HepG2 (cell line): ENCODE data around the gene CHL1. TPM values are rescaled to one million over a fixed set of nuclear protein-coding genes. Genes with fewer than 3 reads are reported as not detected.

Experiments used
- ATAC-seq: fragments of 200-7000 bp; cut with Tn5 transposase; 3 replicates; pipeline ENCODE4 v1.9.1; 2020; ENCODE audit warnings: mild to moderate bottlenecking, moderate library complexity
- BruUV-seq: library from RNA; stranded (reverse); fragments of 400-500 nt; replicated peaks from 2 replicates; lab custom pipeline; 2021; lab: Mats Ljungman, UMichigan
- CTCF ChIA-PET: fragments of 300-600 bp; formaldehyde crosslinking; extraction: SDS; loops from one replicate; lab custom pipeline; 2021; ENCODE audit warnings: low total read pairs, inconsistent platforms, low intra/inter-chr PET ratio; lab: Yijun Ruan, JAX
- POLR2A ChIA-PET: fragments of 350-600 bp; sonication (Branson Sonifier 250); formaldehyde crosslinking; loops from one replicate; lab custom pipeline; 2020; ENCODE audit warnings: antibody characterized with exemption, inconsistent platforms; lab: Yijun Ruan, JAX
- DNase-seq: peaks from one replicate; pipeline ENCODE4 v3.0.0-alpha.2; 2015; ENCODE audit warnings: low spot score
- FAIRE-seq: peaks from 3 replicates; lab custom pipeline; 2011; peaks lifted over from hg19 to GRCh38; lab: Jason Lieb, UNC
- H2AFZ ChIP-seq: one replicate; pipeline ENCODE4 v1.6.1; 2011; ENCODE audit warnings: low read length, inconsistent platforms
- H3K27ac ChIP-seq: fragments of 300-600 bp; 3 replicates; pipeline ENCODE4 v1.8.0; 2011; ENCODE audit warnings: mixed run types, mild to moderate bottlenecking, mixed read lengths, low read length, inconsistent platforms; ENCODE audit not compliant: insufficient read depth; ENCODE audit errors: extremely low read length
- H3K27me3 ChIP-seq, 2 experiments: fragments of 200-600 bp in 1 of 2; 2 replicates in 1 of 2; 3 replicates in 1 of 2; pipeline versions ENCODE4 v1.6.0 to v1.8.0; 2011; ENCODE audit warnings: low read length in 2 of 2, mild to moderate bottlenecking in 2 of 2, moderate library complexity in 2 of 2, inconsistent platforms in 1 of 2; ENCODE audit not compliant: insufficient read depth in 2 of 2, control insufficient read depth in 1 of 2
- H3K36me3 ChIP-seq, 2 experiments: fragments of 200-600 bp in 1 of 2; replicated peaks in 1 of 2; 2 replicates in 1 of 2; 3 replicates in 1 of 2; pipeline versions ENCODE4 v1.5.1 to v1.8.0; 2011; ENCODE audit warnings: low read length in 2 of 2, inconsistent platforms in 1 of 2; ENCODE audit not compliant: insufficient read depth in 2 of 2, control insufficient read depth in 1 of 2
- H3K4me1 ChIP-seq: 2 replicates; pipeline ENCODE4 v1.5.1; 2012; ENCODE audit warnings: low read length, inconsistent platforms; ENCODE audit not compliant: insufficient read depth
- H3K4me2 ChIP-seq: 2 replicates; pipeline ENCODE4 v1.6.0; 2011; ENCODE audit warnings: low read depth, low read length, inconsistent platforms
- H3K4me3 ChIP-seq, 3 experiments: fragments of 200-600 bp in 1 of 3; sonication (generic), shearing (Covaris generic) in 1 of 3; replicated peaks in 1 of 3; 2 replicates each; pipeline ENCODE4 v1.5.1; 2011 to 2016; ENCODE audit warnings: low read length in 3 of 3, inconsistent platforms in 2 of 3, low read depth in 2 of 3, mild to moderate bottlenecking in 2 of 3, control low read depth in 1 of 3, mixed read lengths in 1 of 3; ENCODE audit not compliant: insufficient read depth in 1 of 3
- H3K79me2 ChIP-seq: one replicate; pipeline ENCODE4 v1.6.1; 2011; ENCODE audit warnings: low read length, inconsistent platforms; ENCODE audit not compliant: insufficient read depth
- H3K9ac ChIP-seq: 2 replicates; pipeline ENCODE4 v1.6.0; 2011; ENCODE audit warnings: mild to moderate bottlenecking, low read depth, low read length, inconsistent platforms; ENCODE audit not compliant: insufficient read depth
- H3K9me3 ChIP-seq: 2 replicates; pipeline ENCODE4 v1.5.1; 2012; ENCODE audit warnings: mild to moderate bottlenecking, low read length
- H4K20me1 ChIP-seq: 2 replicates; pipeline ENCODE4 v1.6.0; 2011; ENCODE audit warnings: inconsistent platforms, mild to moderate bottlenecking, low read length, moderate library complexity; ENCODE audit not compliant: insufficient read depth
- CBX1 ChIP-seq: IDR thresholded peaks from one replicate; pipeline ENCODE4 v1.6.1; 2016; ENCODE audit warnings: antibody characterized with exemption, low read depth
- GLMP ChIP-seq: sonication (generic); formaldehyde crosslinking; IDR thresholded peaks from 2 replicates; pipeline ENCODE4 v1.9.0; 2021; ENCODE audit warnings: missing genetic modification reagents, mild to moderate bottlenecking, borderline replicate concordance
- RAD51 ChIP-seq: fragments of 450-650 bp; IDR thresholded peaks from 2 replicates; pipeline ENCODE4 v1.6.1; 2016; ENCODE audit warnings: borderline replicate concordance
- RCOR2 ChIP-seq: IDR thresholded peaks from 2 replicates; pipeline ENCODE4 v1.6.1; 2016; ENCODE audit warnings: missing biosample characterization, missing genetic modification reagents
- SMAD3 ChIP-seq: sonication (generic); formaldehyde crosslinking; IDR thresholded peaks from 2 replicates; pipeline ENCODE4 v1.4.0; 2020; ENCODE audit warnings: missing genetic modification reagents
- SMYD3 ChIP-seq: sonication (generic); formaldehyde crosslinking; IDR thresholded peaks from 2 replicates; pipeline ENCODE4 v1.8.1; 2023; ENCODE audit warnings: mild to moderate bottlenecking, missing genetic modification reagents
- SP1 ChIP-seq, 2 experiments: fragments of 450-650 bp in 1 of 2; sonication (generic) in 1 of 2; formaldehyde crosslinking in 1 of 2; IDR thresholded peaks; 2 replicates each; pipeline versions ENCODE4 v1.4.0 to v1.6.1; 2016 to 2020; ENCODE audit warnings: missing genetic modification reagents in 1 of 2
- ZNF556 ChIP-seq: sonication (generic); formaldehyde crosslinking; IDR thresholded peaks from 2 replicates; pipeline ENCODE4 v1.4.0; 2020; ENCODE audit warnings: mild to moderate bottlenecking, missing genetic modification reagents, borderline replicate concordance
- ZNF597 ChIP-seq: sonication (generic); formaldehyde crosslinking; IDR thresholded peaks from 2 replicates; pipeline ENCODE4 v1.5.0; 2020; ENCODE audit warnings: missing genetic modification reagents
- ZNF646 ChIP-seq: sonication (generic); formaldehyde crosslinking; IDR thresholded peaks from 2 replicates; pipeline ENCODE4 v1.9.0; 2021; ENCODE audit warnings: mild to moderate bottlenecking, missing genetic modification reagents
- ZNF891 ChIP-seq: sonication (generic); formaldehyde crosslinking; IDR thresholded peaks from 2 replicates; pipeline ENCODE4 v1.5.0; 2020; ENCODE audit warnings: mild to moderate bottlenecking, missing genetic modification reagents
- ZSCAN21 ChIP-seq: sonication (generic); formaldehyde crosslinking; IDR thresholded peaks from 2 replicates; pipeline ENCODE4 v1.8.0; 2022; ENCODE audit warnings: mild to moderate bottlenecking, missing genetic modification reagents, moderate library complexity, borderline replicate concordance
- WGBS: methylation state at CpG from one replicate; pipeline ENCODE4 v1.1.6; 2017; ENCODE audit warnings: low lambda C conversion rate; 5-methylcytosine and 5-hydroxymethylcytosine counted together
- in situ Hi-C: cut with HindIII; loops from 2 replicates; pipeline ENCODE4 v1.10.0; 2017; ENCODE audit warnings: low pct_unique_long_range_greater_than_20kb; ENCODE audit not compliant: extremely low pct_ligation_motif_present
- intact Hi-C: fragments of 100-400 bp; cut with micrococcal nuclease; formaldehyde crosslinking; loops from one replicate; pipeline ENCODE4 v1.10.0; 2022; ENCODE audit not compliant: unreplicated experiment
- polyA plus RNA-seq, 8 experiments: library from polyadenylated mRNA; depleted of rRNA in 3 of 8; stranded (reverse) in 7 of 8; unstranded in 1 of 8; fragments of >200 nt; fragmentation: Illumina TruSeq in 4 of 8; extraction: Trizol in 4 of 8; gene quantifications; 2 replicates each; pipeline versions ENCODE4 v1.2.1 to v1.2.3, GENCODE V29; 2011 to 2016; ENCODE audit warnings: low read depth in 4 of 8, missing spikeins in 1 of 8, mixed read lengths in 1 of 8; ENCODE audit not compliant: insufficient read depth in 1 of 8
- total RNA-seq, 5 experiments: library from RNA; depleted of rRNA; stranded (reverse); fragments of >200 nt; fragmentation: Illumina TruSeq; extraction: Trizol; gene quantifications; 2 replicates each; pipeline ENCODE4 v1.2.3, GENCODE V29; 2016; ENCODE audit warnings: low read depth in 1 of 5

Gene CHL1
- total and polyA plus RNA-seq, 2 of the 13 experiments (the other 11 are each of a cell fraction or from before 2014, with no cell fraction given), result not detected

GRCh38 chr3:339351-339750 is 142.8 kb downstream of the CHL1 start:
- ChIA-PET CTCF (no interaction called here), POLR2A (no interaction called here)
- no peaks in the 10 kb centered on the region for H3K36me3 ChIP-seq
- no peak overlapping the region for H3K9ac ChIP-seq
- H3K9me3 ChIP-seq, result no peaks in the 10 kb centered on the region
- 1% methylated on average over 5 of the region's 5 CpGs for WGBS
- DNase-seq (peak; percentile 1), FAIRE-seq (no peak), ATAC-seq (no peak)
- no TSS peak for BruUV-seq
- no peaks in the 10 kb centered on the region for H3K79me2 ChIP-seq
- in situ Hi-C loops (no loop called here), intact Hi-C loops (no loop called here)
- no peaks in the 10 kb centered on the region for H4K20me1 ChIP-seq
- H3K27ac ChIP-seq, result no peak overlapping the region
- no peak overlapping the region for H2AFZ ChIP-seq
- H3K4me3 ChIP-seq, result no peak overlapping the region
- H3K27me3 ChIP-seq, result no peaks in the 10 kb centered on the region; a peak in 1 of 5 replicates
- H3K4me1 ChIP-seq, result no peaks in the 10 kb centered on the region
- H3K4me2 ChIP-seq, result no peak overlapping the region
- TF ChIP-seq ZNF891 (CRISPR knock-in tag), result no peak
- TF ChIP-seq ZNF646 (CRISPR knock-in tag), result no peak
- TF ChIP-seq SMAD3 (CRISPR knock-in tag), result no peak
- TF ChIP-seq ZNF556, result no peak
- TF ChIP-seq RCOR2, result no peak
- TF ChIP-seq RAD51, result no peak
- no peak for TF ChIP-seq ZNF597 (CRISPR knock-in tag)
- no peak for TF ChIP-seq SMYD3
- TF ChIP-seq GLMP (CRISPR knock-in tag), result no peak
- no peak for TF ChIP-seq SP1 (IDR thresholded peaks at IDR 0.05)
- no peak for TF ChIP-seq SP1 (CRISPR knock-in tag; IDR thresholded peaks at IDR 0.05)
- no peak for TF ChIP-seq ZSCAN21 (CRISPR knock-in tag)
- TF ChIP-seq CBX1, result no peak
